Neural cell (in vitro differentiated cells): ENCODE measurements around the gene PLSCR4. TPM values are rescaled to one million over a fixed set of nuclear protein-coding genes. Genes with fewer than 3 reads are reported as not detected.

Experiments used
- H2AFZ ChIP-seq: fragments of 200-600, 300-800 bp; sonication (generic), shearing (Covaris generic); 2 replicates; pipeline ENCODE4 v1.6.0; 2014; ENCODE audit warnings: low read depth, mild to moderate bottlenecking, antibody characterized with exemption, low read length, moderate library complexity
- H3F3A ChIP-seq: fragments of 200-600 bp; shearing (Covaris generic); 2 replicates; pipeline ENCODE4 v1.6.1; 2016; ENCODE audit warnings: mild to moderate bottlenecking, moderate library complexity, mixed read lengths, antibody characterized with exemption, low read length; ENCODE audit not compliant: insufficient read depth, poor library complexity, severe bottlenecking
- H3K27ac ChIP-seq: fragments of 200-600, 300-800 bp; sonication (generic), shearing (Covaris generic); 2 replicates; pipeline ENCODE4 v1.5.1; 2014; ENCODE audit warnings: mild to moderate bottlenecking, low read length, moderate library complexity
- H3K27me3 ChIP-seq: fragments of 300-800, 200-600 bp; sonication (generic), shearing (Covaris generic); 2 replicates; pipeline ENCODE4 v1.6.0; 2014; ENCODE audit warnings: mild to moderate bottlenecking, low read depth, low read length, moderate library complexity; ENCODE audit not compliant: insufficient read depth
- H3K36me3 ChIP-seq: fragments of 300-800, 200-600 bp; sonication (generic), shearing (Covaris generic); 2 replicates; pipeline ENCODE4 v1.5.1; 2014; ENCODE audit warnings: mild to moderate bottlenecking, antibody characterized with exemption, low read length, moderate library complexity; ENCODE audit not compliant: insufficient read depth
- H3K4me2 ChIP-seq: fragments of 300-800, 200-600 bp; sonication (generic), shearing (Covaris generic); 2 replicates; pipeline ENCODE4 v1.6.0; 2014; ENCODE audit warnings: mild to moderate bottlenecking, low read length
- H3K4me3 ChIP-seq: fragments of 300-800, 200-600 bp; sonication (generic), shearing (Covaris generic); 2 replicates; pipeline ENCODE4 v1.5.1; 2014; ENCODE audit warnings: mild to moderate bottlenecking, low read length, moderate library complexity
- H3K79me2 ChIP-seq: fragments of 200-600 bp; shearing (Covaris generic); replicated peaks from 2 replicates; pipeline ENCODE4 v1.6.0; 2014; ENCODE audit warnings: mild to moderate bottlenecking, low read length, moderate library complexity; ENCODE audit not compliant: insufficient read depth
- H3K9ac ChIP-seq: fragments of 300-800, 200-600 bp; sonication (generic), shearing (Covaris generic); 2 replicates; pipeline ENCODE4 v1.6.1; 2016; ENCODE audit warnings: mild to moderate bottlenecking, low read length, mixed read lengths
- H3K9me2 ChIP-seq: fragments of 200-600 bp; shearing (Covaris generic); 2 replicates; pipeline ENCODE4 v1.6.1; 2016; ENCODE audit warnings: mild to moderate bottlenecking, low read length, mixed read lengths; ENCODE audit not compliant: insufficient read depth
- H3K9me3 ChIP-seq: fragments of 200-600, 300-800 bp; sonication (generic), shearing (Covaris generic); 2 replicates; pipeline ENCODE4 v1.6.1; 2016; ENCODE audit warnings: mild to moderate bottlenecking, mixed run types, low read length, moderate library complexity, mixed read lengths
- H4K20me1 ChIP-seq: fragments of 200-600 bp; shearing (Covaris generic); 2 replicates; pipeline ENCODE4 v1.6.1; 2016; ENCODE audit warnings: mild to moderate bottlenecking, mixed run types; ENCODE audit not compliant: insufficient read depth
- EP300 ChIP-seq: fragments of 450-650 bp; conservative IDR thresholded peaks from 2 replicates; pipeline ENCODE4 v1.6.1; 2014; ENCODE audit warnings: antibody characterized with exemption, mild to moderate bottlenecking, moderate library complexity; ENCODE audit not compliant: poor library complexity, severe bottlenecking
- EZH2 ChIP-seq: fragments of 200-600, 300-800 bp; shearing (Covaris generic), sonication (generic); IDR thresholded peaks from 2 replicates; pipeline ENCODE4 v1.6.1; 2014; ENCODE audit warnings: antibody characterized with exemption, low read length, borderline replicate concordance, mild to moderate bottlenecking; ENCODE audit not compliant: insufficient read depth, poor library complexity, severe bottlenecking
- MXI1 ChIP-seq: fragments of 450-650 bp; conservative IDR thresholded peaks from 2 replicates; pipeline ENCODE4 v1.6.1; 2014; ENCODE audit warnings: antibody characterized with exemption, mild to moderate bottlenecking; ENCODE audit not compliant: poor library complexity, severe bottlenecking
- POLR2AphosphoS5 ChIP-seq: IDR thresholded peaks from 2 replicates; pipeline ENCODE4 v1.6.1; 2012
- RAD21 ChIP-seq: fragments of 450-650 bp; conservative IDR thresholded peaks from 2 replicates; pipeline ENCODE4 v1.6.1; 2014; ENCODE audit warnings: antibody characterized with exemption, mild to moderate bottlenecking, moderate library complexity
- SMC3 ChIP-seq: fragments of 450-650 bp; conservative IDR thresholded peaks from 2 replicates; pipeline ENCODE4 v1.6.1; 2014; ENCODE audit warnings: antibody characterized with exemption, mild to moderate bottlenecking, moderate library complexity; ENCODE audit not compliant: poor library complexity
- TAF1 ChIP-seq: IDR thresholded peaks from 2 replicates; pipeline ENCODE4 v1.6.1; 2012; ENCODE audit warnings: low read depth
- polyA plus RNA-seq: library from polyadenylated mRNA; depleted of rRNA; stranded (reverse); fragments of >200 nt; gene quantifications from 2 replicates; pipeline ENCODE4 v1.2.3, GENCODE V29; 2014
- TF ChIP-seq, protein P1 (sequence below): fragments of 450-650 bp; IDR thresholded peaks from 2 replicates; pipeline ENCODE4 v1.5.1; 2014; ENCODE audit warnings: antibody characterized with exemption, mild to moderate bottlenecking, moderate library complexity; ENCODE audit not compliant: poor library complexity, severe bottlenecking
- TF ChIP-seq, protein P2 (sequence below): IDR thresholded peaks from 2 replicates; pipeline ENCODE4 v1.6.1; 2012; ENCODE audit warnings: borderline replicate concordance

PLSCR4 gene
- polyA plus RNA-seq, 1 donor from 2014 or later: not detected

DNA sequence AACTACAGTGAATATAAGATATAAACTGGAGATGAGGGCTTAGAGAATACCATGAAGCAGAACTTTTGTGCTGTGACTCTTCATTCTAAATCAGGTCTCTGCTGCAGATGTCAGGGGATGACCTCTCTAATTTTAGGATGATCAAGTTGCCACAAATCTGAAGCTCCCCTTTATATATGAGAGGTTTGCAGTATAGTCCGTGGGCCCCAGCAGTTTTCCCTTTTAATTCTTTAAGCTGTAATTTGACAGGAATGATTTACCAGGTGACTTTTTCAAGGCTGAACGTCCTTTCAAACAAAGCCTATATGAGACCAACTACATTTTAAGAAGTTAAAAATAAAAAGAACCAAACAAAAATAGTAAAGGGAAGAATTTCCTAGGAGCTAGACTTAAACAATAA is 85.0 kb downstream of the PLSCR4 start:
- Histone ChIP-seq H4K20me1 (no peaks in the 10 kb centered on the region), H3K9ac (no peak overlapping the region), H3K4me2 (no peak overlapping the region), H3K4me3 (no peak overlapping the region), H3K9me2 (no peaks in the 10 kb centered on the region), H2AFZ (no peak overlapping the region), H3K79me2 (no peaks in the 10 kb centered on the region), H3K9me3 (no peaks in the 10 kb centered on the region), H3K36me3 (no peaks in the 10 kb centered on the region), H3K27ac (no peak overlapping the region), H3K27me3 (peaks cover 6% of the 10 kb centered on the region), H3F3A (no peaks in the 10 kb centered on the region)
- TF ChIP-seq RAD21 (no peak), TAF1 (no peak), POLR2AphosphoS5 (no peak), EZH2 (no peak), MXI1 (no peak), SMC3 (no peak), EP300 (no peak)
- TF ChIP-seq, protein P1, sequence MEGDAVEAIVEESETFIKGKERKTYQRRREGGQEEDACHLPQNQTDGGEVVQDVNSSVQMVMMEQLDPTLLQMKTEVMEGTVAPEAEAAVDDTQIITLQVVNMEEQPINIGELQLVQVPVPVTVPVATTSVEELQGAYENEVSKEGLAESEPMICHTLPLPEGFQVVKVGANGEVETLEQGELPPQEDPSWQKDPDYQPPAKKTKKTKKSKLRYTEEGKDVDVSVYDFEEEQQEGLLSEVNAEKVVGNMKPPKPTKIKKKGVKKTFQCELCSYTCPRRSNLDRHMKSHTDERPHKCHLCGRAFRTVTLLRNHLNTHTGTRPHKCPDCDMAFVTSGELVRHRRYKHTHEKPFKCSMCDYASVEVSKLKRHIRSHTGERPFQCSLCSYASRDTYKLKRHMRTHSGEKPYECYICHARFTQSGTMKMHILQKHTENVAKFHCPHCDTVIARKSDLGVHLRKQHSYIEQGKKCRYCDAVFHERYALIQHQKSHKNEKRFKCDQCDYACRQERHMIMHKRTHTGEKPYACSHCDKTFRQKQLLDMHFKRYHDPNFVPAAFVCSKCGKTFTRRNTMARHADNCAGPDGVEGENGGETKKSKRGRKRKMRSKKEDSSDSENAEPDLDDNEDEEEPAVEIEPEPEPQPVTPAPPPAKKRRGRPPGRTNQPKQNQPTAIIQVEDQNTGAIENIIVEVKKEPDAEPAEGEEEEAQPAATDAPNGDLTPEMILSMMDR: no peak
- TF ChIP-seq, protein P2, sequence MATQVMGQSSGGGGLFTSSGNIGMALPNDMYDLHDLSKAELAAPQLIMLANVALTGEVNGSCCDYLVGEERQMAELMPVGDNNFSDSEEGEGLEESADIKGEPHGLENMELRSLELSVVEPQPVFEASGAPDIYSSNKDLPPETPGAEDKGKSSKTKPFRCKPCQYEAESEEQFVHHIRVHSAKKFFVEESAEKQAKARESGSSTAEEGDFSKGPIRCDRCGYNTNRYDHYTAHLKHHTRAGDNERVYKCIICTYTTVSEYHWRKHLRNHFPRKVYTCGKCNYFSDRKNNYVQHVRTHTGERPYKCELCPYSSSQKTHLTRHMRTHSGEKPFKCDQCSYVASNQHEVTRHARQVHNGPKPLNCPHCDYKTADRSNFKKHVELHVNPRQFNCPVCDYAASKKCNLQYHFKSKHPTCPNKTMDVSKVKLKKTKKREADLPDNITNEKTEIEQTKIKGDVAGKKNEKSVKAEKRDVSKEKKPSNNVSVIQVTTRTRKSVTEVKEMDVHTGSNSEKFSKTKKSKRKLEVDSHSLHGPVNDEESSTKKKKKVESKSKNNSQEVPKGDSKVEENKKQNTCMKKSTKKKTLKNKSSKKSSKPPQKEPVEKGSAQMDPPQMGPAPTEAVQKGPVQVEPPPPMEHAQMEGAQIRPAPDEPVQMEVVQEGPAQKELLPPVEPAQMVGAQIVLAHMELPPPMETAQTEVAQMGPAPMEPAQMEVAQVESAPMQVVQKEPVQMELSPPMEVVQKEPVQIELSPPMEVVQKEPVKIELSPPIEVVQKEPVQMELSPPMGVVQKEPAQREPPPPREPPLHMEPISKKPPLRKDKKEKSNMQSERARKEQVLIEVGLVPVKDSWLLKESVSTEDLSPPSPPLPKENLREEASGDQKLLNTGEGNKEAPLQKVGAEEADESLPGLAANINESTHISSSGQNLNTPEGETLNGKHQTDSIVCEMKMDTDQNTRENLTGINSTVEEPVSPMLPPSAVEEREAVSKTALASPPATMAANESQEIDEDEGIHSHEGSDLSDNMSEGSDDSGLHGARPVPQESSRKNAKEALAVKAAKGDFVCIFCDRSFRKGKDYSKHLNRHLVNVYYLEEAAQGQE: no peak

DNA sequence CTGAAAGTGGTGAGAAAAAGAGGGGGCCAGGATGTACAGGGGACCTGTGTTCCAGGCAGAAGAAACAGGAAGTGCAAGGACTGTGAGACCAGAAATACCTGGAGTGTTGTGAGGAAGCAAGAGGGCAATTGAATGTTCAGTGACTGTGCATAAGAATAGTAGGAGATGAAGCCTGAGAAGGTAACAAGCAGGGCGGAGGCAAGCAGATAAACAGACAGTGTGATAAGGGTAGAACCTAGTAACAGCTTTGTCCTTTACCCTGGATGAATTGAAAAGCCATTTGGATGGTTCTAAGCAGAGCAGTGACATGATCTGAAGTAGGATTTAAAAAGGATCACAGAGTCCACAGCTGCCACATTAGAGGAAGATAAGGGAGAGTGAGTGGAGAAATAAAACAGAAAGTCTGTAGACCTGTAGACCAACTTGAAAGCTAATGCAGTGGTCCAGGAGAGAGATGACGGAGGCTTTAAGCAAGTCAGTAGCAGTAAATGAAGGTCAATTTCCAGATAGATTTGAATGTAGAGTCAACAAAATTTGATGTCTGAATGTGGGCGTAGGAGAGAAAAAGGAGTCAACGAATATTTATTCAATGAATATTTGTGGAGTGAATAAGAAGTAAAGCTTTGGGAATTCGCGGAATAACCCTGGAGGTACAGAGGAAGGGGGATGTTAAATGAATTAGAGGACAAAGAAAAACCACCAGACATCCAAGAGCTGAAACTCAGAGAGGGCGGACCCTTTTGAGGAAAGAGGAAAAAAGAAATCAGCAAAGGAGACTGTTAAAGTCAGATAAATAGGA is 85.7 kb downstream of the PLSCR4 start:
- no peak overlapping the region for H2AFZ ChIP-seq
- no peaks in the 10 kb centered on the region for H4K20me1 ChIP-seq
- no peaks in the 10 kb centered on the region for H3K36me3 ChIP-seq
- no peaks in the 10 kb centered on the region for H3F3A ChIP-seq
- no peaks in the 10 kb centered on the region for H3K9me2 ChIP-seq
- H3K4me3 ChIP-seq: no peak overlapping the region
- no peak overlapping the region for H3K9ac ChIP-seq
- H3K27ac ChIP-seq: no peak overlapping the region
- peaks cover 6% of the 10 kb centered on the region for H3K27me3 ChIP-seq
- no peak overlapping the region for H3K4me2 ChIP-seq
- no peaks in the 10 kb centered on the region for H3K9me3 ChIP-seq
- no peak for TF ChIP-seq MXI1
- TF ChIP-seq, protein P2: no peak
- H3K79me2 ChIP-seq: no peaks in the 10 kb centered on the region
